Endothelial cell of umbilical vein (primary cell): ENCODE measurements around the gene NPSR1. TPM values are rescaled to one million over a fixed set of nuclear protein-coding genes. Genes with fewer than 3 reads are reported as not detected.

Experiments
- BruUV-seq: library from RNA; stranded (reverse); fragments of 400-500 nt; replicated peaks from 2 replicates; lab custom pipeline; 2021; lab: Mats Ljungman, UMichigan
- CTCF ChIA-PET: fragments of 300-600, 350-600 bp; sonication (Branson Sonifier 250); formaldehyde crosslinking; loops from one replicate; lab custom pipeline; 2021; ENCODE audit warnings: antibody characterized with exemption, inconsistent platforms; lab: Charles Lee
- POLR2A ChIA-PET: fragments of 300-600, 350-600 bp; sonication (Branson Sonifier 250); formaldehyde crosslinking; loops from one replicate; lab custom pipeline; 2021; ENCODE audit warnings: antibody characterized with exemption, inconsistent platforms; lab: Charles Lee
- DNase-seq: peaks from one replicate; pipeline ENCODE4 v3.0.0-alpha.2; 2011; ENCODE audit warnings: low read depth, low spot score
- FAIRE-seq: peaks from 2 replicates; lab custom pipeline; 2011; peaks lifted over from hg19 to GRCh38; lab: Jason Lieb, UNC
- H2AFZ ChIP-seq: 2 replicates; pipeline ENCODE4 v1.6.0; 2012; ENCODE audit warnings: low read depth, low read length, control low read depth, inconsistent platforms
- H3K27ac ChIP-seq: 2 replicates; pipeline ENCODE4 v1.5.1; 2011; ENCODE audit warnings: low read depth, mild to moderate bottlenecking, control low read depth, low read length, moderate library complexity; ENCODE audit not compliant: insufficient read depth
- H3K27me3 ChIP-seq, 2 experiments: 2 replicates each; pipeline versions ENCODE4 v1.6.0 to v1.6.1; 2011; ENCODE audit warnings: low read length in 2 of 2, mixed read lengths in 1 of 2; ENCODE audit not compliant: control insufficient read depth in 2 of 2, insufficient read depth in 2 of 2
- H3K36me3 ChIP-seq, 2 experiments: 2 replicates in 1 of 2; 3 replicates in 1 of 2; pipeline ENCODE4 v1.5.1; 2011; ENCODE audit warnings: low read length in 2 of 2, mild to moderate bottlenecking in 1 of 2, moderate library complexity in 1 of 2; ENCODE audit not compliant: control insufficient read depth in 2 of 2, insufficient read depth in 2 of 2; ENCODE audit errors: extremely low read depth in 1 of 2
- H3K4me1 ChIP-seq: 3 replicates; pipeline ENCODE4 v1.5.1; 2011; ENCODE audit warnings: mild to moderate bottlenecking, low read length; ENCODE audit not compliant: control insufficient read depth, insufficient read depth; ENCODE audit errors: extremely low read depth
- H3K4me2 ChIP-seq: 2 replicates; pipeline ENCODE4 v1.6.1; 2011; ENCODE audit warnings: low read length, control low read depth, mixed read lengths; ENCODE audit not compliant: insufficient read depth
- H3K4me3 ChIP-seq, 3 experiments: fragments of 200-600 bp in 1 of 3; sonication (generic), shearing (Covaris generic) in 1 of 3; replicated peaks in 1 of 3; 2 replicates each; pipeline ENCODE4 v1.5.1; 2011 to 2016; ENCODE audit warnings: control low read depth in 3 of 3, low read length in 3 of 3, mild to moderate bottlenecking in 2 of 3, inconsistent platforms in 1 of 3, low read depth in 1 of 3, moderate library complexity in 1 of 3; ENCODE audit not compliant: insufficient read depth in 1 of 3
- H3K79me2 ChIP-seq: 2 replicates; pipeline ENCODE4 v1.6.0; 2012; ENCODE audit warnings: low read length, inconsistent platforms; ENCODE audit not compliant: control insufficient read depth, insufficient read depth
- H3K9ac ChIP-seq: replicated peaks from 2 replicates; pipeline ENCODE3; 2011; ENCODE audit warnings: low read length, control low read depth; ENCODE audit not compliant: insufficient read depth; ENCODE audit errors: extremely low read depth
- H3K9me1 ChIP-seq: replicated peaks from 3 replicates; pipeline ENCODE4 v1.6.0; 2011; ENCODE audit warnings: mild to moderate bottlenecking, low read length; ENCODE audit not compliant: control insufficient read depth, insufficient read depth; ENCODE audit errors: extremely low read depth
- H3K9me3 ChIP-seq: replicated peaks from 2 replicates; pipeline ENCODE4 v1.5.1; 2012; ENCODE audit warnings: low read length, inconsistent platforms; ENCODE audit not compliant: control insufficient read depth, insufficient read depth
- H4K20me1 ChIP-seq: replicated peaks from 2 replicates; pipeline ENCODE3; 2011; ENCODE audit warnings: mild to moderate bottlenecking, low read length; ENCODE audit not compliant: control insufficient read depth, insufficient read depth; ENCODE audit errors: extremely low read depth
- CTCF ChIP-seq, 2 donors: IDR thresholded peaks; 1 replicate in 1 of 2; 2 replicates in 1 of 2; pipeline ENCODE4 v1.5.1; 2011; ENCODE audit warnings: low read length in 2 of 2, mild to moderate bottlenecking in 2 of 2, moderate library complexity in 2 of 2, control low read depth in 1 of 2, inconsistent platforms in 1 of 2, low read depth in 1 of 2; ENCODE audit not compliant: insufficient read depth in 1 of 2; ENCODE audit errors: extremely low read depth in 1 of 2
- EZH2 ChIP-seq: IDR thresholded peaks from 2 replicates; pipeline ENCODE4 v1.6.1; 2012; ENCODE audit warnings: borderline replicate concordance, low read depth, mild to moderate bottlenecking, moderate library complexity, low read length, inconsistent platforms; ENCODE audit not compliant: severe bottlenecking
- FOS ChIP-seq: IDR thresholded peaks from 2 replicates; pipeline ENCODE4 v1.6.1; 2011; ENCODE audit warnings: mild to moderate bottlenecking, low read length, moderate library complexity, borderline replicate concordance; ENCODE audit not compliant: insufficient read depth
- GATA2 ChIP-seq: IDR thresholded peaks from 2 replicates; pipeline ENCODE4 v1.7.0; 2011; ENCODE audit warnings: low read depth, mild to moderate bottlenecking, moderate library complexity, mixed read lengths, low read length; ENCODE audit not compliant: insufficient read length, insufficient read depth
- JUN ChIP-seq: IDR thresholded peaks from 2 replicates; pipeline ENCODE4 v1.6.1; 2011; ENCODE audit warnings: borderline replicate concordance, low read depth; ENCODE audit not compliant: insufficient read length, insufficient read depth
- MAX ChIP-seq: IDR thresholded peaks from 2 replicates; pipeline ENCODE4 v1.6.1; 2011; ENCODE audit not compliant: insufficient read depth, insufficient read length
- MYC ChIP-seq: IDR thresholded peaks from one replicate; pipeline ENCODE4 v1.6.1; 2011; ENCODE audit warnings: mild to moderate bottlenecking, low read depth, low read length
- POLR2A ChIP-seq: IDR thresholded peaks from 2 replicates; pipeline ENCODE4 v1.6.1; 2012; ENCODE audit warnings: low read depth, mild to moderate bottlenecking, control low read depth, low read length
- POLR2AphosphoS5 ChIP-seq: IDR thresholded peaks from 2 replicates; pipeline ENCODE4 v1.6.1; 2012; ENCODE audit warnings: low read depth, mild to moderate bottlenecking, control low read depth, low read length, moderate library complexity; ENCODE audit not compliant: insufficient read depth
- dilution Hi-C: fragments of 300-500 bp; cut with MboI; formaldehyde crosslinking; loops from one replicate; pipeline ENCODE4 v1.15.0; 2019; ENCODE audit warnings: low sequenced_read_pairs; ENCODE audit not compliant: extremely low pct_ligation_motif_present
- intact Hi-C: fragments of 100-400 bp; cut with micrococcal nuclease; formaldehyde crosslinking; loops from one replicate; pipeline ENCODE4 v1.10.0; 2022
- polyA plus RNA-seq, 4 experiments: library from polyadenylated mRNA; depleted of rRNA in 3 of 4; stranded (reverse) in 3 of 4; unstranded in 1 of 4; fragments of >200 nt; gene quantifications; 2 replicates each; pipeline versions ENCODE4 v1.2.1 to v1.2.3, GENCODE V29; 2011 to 2012; ENCODE audit warnings: missing spikeins in 1 of 4
- total RNA-seq: library from RNA; stranded (reverse); gene quantifications from 2 replicates; pipeline ENCODE4 v1.2.3, GENCODE V29; 2021

NPSR1 gene
- total and polyA plus RNA-seq, 2 donors (not counting 3 experiments of a cell fraction or from before 2014, with no cell fraction given) = not detected

GRCh38 chr7:34823650-34824258 lies 165.7 kb downstream of the NPSR1 start:
- H3K9me1 ChIP-seq = no peaks in the 10 kb centered on the region
- dilution Hi-C loops = no loop called here
- no peak overlapping the region for H2AFZ ChIP-seq
- no peak overlapping the region for H3K4me3 ChIP-seq
- intact Hi-C loops = loop anchor here (1.0 to 10.0 kb wide), 6 partner anchors 65 to 714 kb away; partner anchors contain the start of gene DPY19L1
- peaks cover 0 to 1% of the 10 kb centered on the region in 2 experiments for H3K27me3 ChIP-seq
- TF ChIP-seq CTCF (IDR thresholded peaks at IDR 0.05; ENCODE audit: extremely low read depth in 1 of 2, insufficient read depth in 1 of 2, low read depth in 1 of 2, low read length in 2 of 2) (peak; percentile 76 to 78), JUN (no peak)
- no peaks in the 10 kb centered on the region for H3K9me3 ChIP-seq
- FAIRE-seq = peak; percentile 85
- H3K9ac ChIP-seq = no peak overlapping the region
- H3K27ac ChIP-seq = no peak overlapping the region
- ChIA-PET POLR2A (interaction anchor here (0.6 kb wide), 1 partner anchor 220 kb away, joined by 3 read pairs; no protein-coding TSS in a partner anchor), CTCF (interaction anchor here (0.6 to 2.1 kb wide), 31 partner anchors 9 to 1153 kb away, joined by 3 to 18 read pairs (median 5); partner anchors contain the start of gene DPY19L1)
- peak; percentile 45 for DNase-seq
- no peak overlapping the region for H3K4me2 ChIP-seq
- no peaks in the 10 kb centered on the region for H3K36me3 ChIP-seq
- no peaks in the 10 kb centered on the region for H3K4me1 ChIP-seq
- H4K20me1 ChIP-seq = no peaks in the 10 kb centered on the region
- no TSS peak for BruUV-seq
- no peaks in the 10 kb centered on the region for H3K79me2 ChIP-seq

GRCh38 chr7:34825221-34825620 lies 167.2 kb downstream of the NPSR1 start:
- dilution Hi-C loops = no loop called here
- H3K4me1 ChIP-seq = no peaks in the 10 kb centered on the region
- no peak overlapping the region for H3K9ac ChIP-seq
- TF ChIP-seq GATA2 (no peak), CTCF (IDR thresholded peaks at IDR 0.05; ENCODE audit: extremely low read depth in 1 of 2, insufficient read depth in 1 of 2, low read depth in 1 of 2, low read length in 2 of 2) (no peak), FOS (no peak), JUN (no peak), POLR2AphosphoS5 (no peak), EZH2 (no peak), MYC (no peak), MAX (no peak), POLR2A (no peak)
- no peak overlapping the region for H2AFZ ChIP-seq
- intact Hi-C loops = loop anchor here (10.0 kb wide), 2 partner anchors 150 to 690 kb away; no protein-coding TSS in a partner anchor
- no peaks in the 10 kb centered on the region for H3K36me3 ChIP-seq
- POLR2A ChIA-PET = no interaction called here
- no TSS peak for BruUV-seq
- H3K4me2 ChIP-seq = no peak overlapping the region
- H3K9me1 ChIP-seq = no peaks in the 10 kb centered on the region
- H3K9me3 ChIP-seq = no peaks in the 10 kb centered on the region
- no peaks in the 10 kb centered on the region for H4K20me1 ChIP-seq
- CTCF ChIA-PET = interaction anchor here (1.0 to 2.1 kb wide), 4 partner anchors 10 to 211 kb away, joined by 3 to 18 read pairs (median 7); partner anchors contain the start of gene DPY19L1
- H3K27me3 ChIP-seq = peaks cover 0 to 1% of the 10 kb centered on the region in 2 experiments
- no peak overlapping the region for H3K27ac ChIP-seq
- H3K79me2 ChIP-seq = no peaks in the 10 kb centered on the region
- H3K4me3 ChIP-seq = no peak overlapping the region
- DNase-seq = no peak
- no peak for FAIRE-seq
